Hematopoietic multipotent progenitor cell treated with erythropoietin and hydrocortisone succinate and interleukin-3 and kit ligand, for 17 days (in vitro differentiated cells): ENCODE measurements around the gene OPN4.

Source experiments
- DNase-seq: peaks from one replicate; pipeline ENCODE4 v3.0.0-alpha.2; 2015; ENCODE audit warnings: low spot score

The OPN4 gene

DNA sequence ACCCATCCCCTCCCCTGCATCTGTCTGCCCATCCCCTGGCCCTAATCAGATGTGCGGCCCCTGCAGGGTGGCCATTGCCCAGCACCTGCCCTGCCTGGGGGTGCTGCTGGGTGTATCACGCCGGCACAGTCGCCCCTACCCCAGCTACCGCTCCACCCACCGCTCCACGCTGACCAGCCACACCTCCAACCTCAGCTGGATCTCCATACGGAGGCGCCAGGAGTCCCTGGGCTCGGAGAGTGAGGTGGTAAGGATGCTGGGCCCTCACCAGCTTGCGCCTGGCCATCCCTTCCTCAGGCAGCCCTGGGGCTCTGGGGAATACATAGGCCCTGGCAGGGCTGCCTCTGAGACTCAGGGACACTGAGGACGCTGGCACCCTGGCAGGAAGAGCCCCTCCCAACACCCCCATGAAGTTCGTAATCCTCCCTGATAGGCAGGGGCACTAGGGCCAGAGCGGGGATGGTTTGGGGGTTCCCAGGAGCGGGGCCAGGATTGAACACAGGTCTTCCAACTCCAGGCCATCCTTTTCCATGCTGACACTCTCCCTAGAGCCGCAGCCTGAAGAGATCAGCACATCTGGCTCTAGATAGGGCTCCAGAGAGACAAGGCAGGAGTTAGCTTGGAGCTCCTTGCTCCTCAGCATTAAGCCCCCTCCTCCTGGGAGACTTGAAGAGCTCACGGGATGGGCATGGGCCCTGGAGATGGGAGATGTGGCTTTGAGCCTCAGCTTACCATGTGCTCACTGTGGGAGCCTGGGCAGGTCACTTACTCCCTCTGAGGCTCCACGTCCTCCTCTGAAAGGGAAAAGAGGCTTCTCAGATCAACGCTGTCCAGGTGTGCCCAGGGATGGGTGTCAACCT lies 8.1 kb downstream of the OPN4 start:
- DNase-seq, result no peak

DNA sequence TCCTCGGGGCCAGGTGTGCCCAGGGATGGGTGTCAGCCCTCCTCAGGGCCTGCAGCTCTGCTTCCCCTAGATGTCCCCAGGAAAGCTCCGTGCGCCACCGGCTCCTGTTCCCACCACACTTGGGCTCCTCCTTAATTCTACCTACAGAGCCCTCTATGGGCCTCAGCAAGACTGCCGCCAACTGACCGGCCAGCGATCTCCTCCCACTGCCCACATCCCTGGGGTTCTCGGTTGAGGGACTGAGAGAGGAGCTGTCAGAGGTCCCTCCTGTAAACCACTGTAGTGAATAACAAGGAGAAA lies 8.6 kb downstream of the OPN4 start:
- no peak for DNase-seq

DNA sequence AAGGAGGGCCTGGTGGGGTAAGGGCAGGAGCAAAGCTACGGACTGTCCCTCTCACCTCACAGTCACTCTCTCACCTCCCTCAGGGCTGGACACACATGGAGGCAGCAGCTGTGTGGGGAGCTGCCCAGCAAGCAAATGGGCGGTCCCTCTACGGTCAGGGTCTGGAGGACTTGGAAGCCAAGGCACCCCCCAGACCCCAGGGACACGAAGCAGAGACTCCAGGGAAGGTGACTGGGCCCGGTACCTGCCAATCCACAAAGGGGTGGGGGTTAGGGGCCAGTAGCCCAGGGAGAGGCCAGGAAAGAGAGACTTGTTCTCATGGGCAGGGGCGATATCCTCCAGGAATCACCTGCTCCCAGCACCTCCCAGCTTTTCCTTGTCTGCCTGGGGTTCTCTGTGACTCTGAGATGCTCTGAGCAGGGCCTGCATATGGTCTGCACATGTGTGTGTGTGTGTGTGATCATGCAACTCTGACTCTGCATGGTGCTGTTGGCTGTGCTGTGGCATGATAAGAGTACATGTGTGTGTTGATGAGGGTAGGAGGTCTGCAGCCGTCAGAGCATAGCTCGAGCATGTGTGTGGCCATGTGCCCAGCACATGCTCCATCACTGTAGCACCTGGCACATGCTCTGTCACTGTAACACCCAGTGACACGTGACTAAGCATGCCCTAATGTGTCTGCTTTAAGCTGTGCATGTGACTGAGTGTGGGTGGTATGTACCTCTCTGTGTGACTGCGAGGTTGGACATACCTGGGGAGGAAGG lies 9.4 kb downstream of the OPN4 start:
- no peak for DNase-seq

DNA sequence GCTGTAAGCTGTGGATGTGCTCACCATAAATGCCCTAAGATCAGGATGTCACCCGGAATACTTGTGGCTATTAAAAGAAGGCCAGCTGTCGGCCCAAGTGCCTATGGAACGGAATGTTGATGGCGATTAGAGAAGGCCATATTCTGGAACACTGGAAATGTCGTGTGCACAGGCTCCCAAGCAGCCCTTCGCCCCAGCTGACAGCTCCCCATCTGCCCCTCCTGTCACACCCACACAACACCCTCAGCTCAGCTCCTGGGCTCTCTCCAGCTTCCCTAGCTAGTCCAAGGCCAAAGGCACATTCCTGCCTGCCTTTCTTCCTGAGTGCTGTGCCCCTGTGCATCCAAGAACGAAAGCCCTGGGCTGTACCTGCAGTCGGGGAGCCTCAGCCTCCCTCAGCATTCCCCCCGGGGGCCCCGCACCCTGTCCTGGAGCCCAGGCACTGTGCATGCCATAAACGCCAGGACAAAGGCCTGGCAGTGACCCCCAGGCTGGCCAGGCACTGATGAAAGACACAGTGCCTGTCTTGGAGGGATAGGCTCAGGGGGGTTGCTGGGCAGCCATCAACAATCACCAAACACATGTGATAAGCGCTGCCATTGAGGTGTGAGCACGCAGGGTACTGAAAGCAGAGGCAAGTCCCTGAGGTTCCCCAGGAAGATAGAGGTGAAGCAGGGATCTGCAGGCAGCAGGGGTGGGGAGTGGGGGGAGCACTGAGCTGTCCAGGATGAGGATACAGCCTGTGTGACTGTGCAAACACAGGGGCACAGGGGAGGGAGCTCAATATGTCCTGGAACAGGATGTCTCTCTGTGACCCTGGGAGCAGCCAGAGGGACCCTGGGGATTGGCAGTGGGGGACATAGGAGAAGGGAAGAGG lies 10.2 kb downstream of the OPN4 start:
- no peak for DNase-seq

DNA sequence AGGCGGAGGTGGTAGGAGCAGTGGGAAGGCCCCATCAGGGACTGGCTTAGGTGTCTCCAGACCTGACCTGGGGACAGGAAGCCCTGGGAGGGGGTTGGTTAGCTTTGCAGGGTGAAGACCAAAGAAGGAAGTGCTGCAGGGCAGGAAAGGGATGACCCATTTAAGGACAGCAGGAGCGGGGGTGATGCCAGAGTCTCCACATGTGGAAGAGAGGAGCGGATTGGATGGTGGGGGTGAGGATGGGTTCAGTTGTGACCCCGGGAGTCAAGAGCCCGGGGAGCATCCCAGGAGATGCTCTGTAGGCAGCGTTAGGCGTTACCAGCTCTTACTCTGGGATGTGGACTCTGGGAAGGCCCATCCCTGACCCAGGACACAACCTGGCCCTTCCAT lies 10.9 kb downstream of the OPN4 start:
- DNase-seq, result no peak

DNA sequence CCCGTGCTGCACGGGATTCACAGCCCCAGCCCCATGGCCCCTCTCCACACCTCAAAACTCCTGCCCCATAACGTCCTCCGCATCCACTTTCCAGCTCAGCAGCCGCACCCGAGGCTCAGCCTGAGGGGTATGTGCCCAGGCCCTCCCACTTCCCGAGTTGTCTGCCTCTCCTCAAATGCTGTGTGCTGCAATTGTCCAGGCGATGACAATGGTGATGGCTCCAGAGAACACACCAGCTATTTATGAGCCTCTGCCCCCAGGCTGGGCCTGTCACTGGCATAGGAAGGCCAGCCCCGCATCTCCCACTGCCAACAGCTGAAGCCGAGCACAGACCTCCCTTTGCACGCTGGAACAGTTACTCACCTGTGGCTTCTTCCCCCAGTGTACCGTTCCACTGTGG lies 11.5 kb downstream of the OPN4 start:
- DNase-seq, result no peak

DNA sequence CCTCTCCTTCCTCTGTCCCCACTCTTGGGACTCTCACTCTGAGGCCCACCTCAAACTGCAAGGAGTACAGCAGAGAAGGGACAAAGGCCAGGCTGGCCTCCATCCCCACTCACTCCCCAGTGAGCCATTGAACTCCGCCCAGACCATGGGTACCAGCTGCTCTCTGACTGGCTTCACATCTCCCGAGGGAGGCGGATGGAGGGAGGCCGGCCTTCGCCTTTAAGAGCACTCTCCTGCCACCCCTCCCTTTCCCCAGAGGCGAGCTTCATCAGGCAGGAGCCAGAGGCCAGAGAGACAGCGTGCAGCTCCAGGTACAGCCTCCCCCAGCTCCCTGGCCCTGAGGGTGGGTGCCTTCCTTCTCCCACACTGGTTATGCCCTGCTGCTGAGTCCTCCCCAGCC lies 12.2 kb downstream of the OPN4 start:
- no peak for DNase-seq

DNA sequence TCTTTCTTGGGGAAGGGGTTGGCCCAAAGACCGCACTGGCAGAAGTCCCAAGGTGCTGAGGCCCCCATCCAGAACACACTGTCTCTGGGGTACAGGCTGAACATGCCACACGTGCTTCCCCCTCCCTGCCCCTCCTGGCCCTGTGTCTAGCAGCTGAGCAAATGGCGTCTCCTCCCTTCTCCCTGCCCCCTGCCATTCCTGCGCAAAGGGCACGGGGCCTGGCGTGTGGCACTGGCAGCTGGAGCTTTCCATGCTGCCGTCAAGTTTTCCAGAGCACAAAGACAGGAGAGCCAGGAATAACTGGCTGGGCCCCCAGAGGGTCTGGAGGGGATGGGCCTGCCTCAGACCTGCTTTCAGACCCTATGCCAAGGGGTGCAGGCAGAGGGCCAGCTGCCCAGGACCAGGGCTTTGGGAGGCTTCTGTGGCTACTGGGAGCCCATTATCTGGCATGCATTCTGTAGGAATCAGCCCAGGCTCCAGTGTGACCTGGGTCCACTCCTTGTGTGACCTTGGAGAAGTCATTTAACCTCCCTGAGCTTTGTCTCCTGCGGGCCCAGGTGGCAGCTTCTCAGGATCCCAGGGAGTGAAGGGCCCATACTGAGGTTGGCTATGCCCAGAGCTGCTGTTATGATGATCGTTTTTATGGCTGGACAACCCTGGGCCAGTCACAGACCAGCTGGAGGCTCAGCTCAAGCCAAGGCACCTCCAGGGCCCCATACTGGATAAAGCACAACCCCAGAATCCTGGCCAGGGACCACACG lies 13.3 kb downstream of the OPN4 start:
- DNase-seq, result no peak

DNA sequence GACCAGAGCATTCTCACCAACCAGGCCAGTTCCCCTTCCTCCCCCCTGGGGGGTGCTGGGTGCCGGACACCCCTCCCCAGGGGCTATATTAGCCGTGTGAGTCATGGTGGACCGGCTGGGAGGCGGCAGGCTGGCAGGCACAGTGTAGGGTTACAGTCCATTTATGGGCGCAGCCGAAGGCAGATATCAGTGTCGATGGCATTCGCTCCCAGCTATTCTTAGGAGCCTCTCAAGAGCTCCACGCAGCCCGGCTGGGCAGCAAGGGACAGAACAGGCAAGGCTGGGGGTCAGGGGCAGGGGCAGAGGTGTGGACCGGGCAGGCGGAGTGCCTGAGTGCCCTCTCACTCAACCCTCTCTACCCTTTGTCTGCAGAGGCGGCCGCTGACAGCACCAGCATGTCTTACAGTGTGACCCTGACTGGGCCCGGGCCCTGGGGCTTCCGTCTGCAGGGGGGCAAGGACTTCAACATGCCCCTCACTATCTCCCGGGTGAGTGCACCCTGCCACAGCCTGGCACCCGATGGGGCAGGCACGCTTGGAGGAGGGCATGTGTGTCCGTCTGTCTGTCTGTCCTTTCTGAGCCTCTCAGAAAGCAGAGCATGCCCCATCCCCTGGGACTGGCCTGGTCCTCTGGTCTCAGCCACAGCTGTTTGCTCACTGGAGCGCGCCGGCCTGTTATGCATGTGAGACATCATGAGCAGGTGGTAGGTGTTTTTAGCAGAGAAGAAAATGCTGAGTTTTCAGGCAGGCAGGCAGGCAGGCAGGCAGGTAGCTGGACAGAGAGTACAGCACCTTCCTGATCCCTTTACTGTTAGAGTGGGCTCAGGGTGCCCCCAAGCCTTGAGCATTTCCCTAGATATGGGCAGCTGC lies 14.2 kb downstream of the OPN4 start, which contains the start of gene LDB3:
LDB3 (plus strand) TSS at position 215 of the 869 bp plus-strand sequence; CDS start at position 396, 181 bp downstream.
- no peak for DNase-seq

DNA sequence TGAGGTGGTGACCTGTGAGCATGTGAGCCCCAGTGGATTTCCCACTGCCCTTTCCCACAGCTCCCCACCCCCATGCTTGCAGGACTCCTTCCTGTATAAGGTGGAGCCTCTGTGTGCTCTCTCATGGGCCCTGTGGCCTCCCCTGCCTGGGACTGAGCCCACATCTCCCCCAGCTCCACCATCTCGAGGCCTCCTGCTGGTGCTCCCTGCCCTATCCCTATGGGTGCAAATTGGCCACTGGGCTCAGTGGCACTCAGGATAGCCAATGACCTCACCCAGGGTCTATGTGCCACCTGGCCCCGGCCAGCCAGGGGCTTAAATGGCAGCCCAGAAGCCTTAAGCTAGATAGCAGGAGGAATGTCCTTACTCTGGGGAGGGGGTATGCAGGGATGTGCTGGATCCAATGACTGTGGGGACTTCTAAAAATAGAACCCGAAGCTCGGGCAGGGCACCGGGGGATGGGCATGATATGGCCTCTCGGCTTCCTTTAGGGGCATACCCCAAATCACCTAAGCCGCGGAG lies 16.0 kb downstream of the OPN4 start:
- DNase-seq, result no peak

DNA sequence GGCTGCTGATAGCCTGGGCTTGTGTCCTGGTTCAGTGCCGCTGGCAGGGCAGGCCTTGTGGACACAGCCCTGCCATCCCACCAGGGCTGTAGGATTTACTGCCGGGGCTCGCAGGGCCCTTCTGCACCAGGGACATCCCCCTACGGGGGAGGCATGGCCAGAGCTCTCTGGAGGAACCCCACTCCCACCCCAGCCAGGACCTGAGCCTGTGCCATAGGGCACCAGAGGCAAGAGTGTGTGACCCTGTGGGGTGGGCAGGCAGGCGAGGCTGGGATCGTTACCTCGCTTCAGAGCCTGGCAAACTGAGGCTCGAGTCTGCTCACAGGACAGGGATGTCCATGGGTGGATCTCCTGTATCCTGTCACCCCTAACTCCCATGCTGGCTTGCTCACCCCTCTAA lies 16.5 kb downstream of the OPN4 start:
- DNase-seq, result no peak

DNA sequence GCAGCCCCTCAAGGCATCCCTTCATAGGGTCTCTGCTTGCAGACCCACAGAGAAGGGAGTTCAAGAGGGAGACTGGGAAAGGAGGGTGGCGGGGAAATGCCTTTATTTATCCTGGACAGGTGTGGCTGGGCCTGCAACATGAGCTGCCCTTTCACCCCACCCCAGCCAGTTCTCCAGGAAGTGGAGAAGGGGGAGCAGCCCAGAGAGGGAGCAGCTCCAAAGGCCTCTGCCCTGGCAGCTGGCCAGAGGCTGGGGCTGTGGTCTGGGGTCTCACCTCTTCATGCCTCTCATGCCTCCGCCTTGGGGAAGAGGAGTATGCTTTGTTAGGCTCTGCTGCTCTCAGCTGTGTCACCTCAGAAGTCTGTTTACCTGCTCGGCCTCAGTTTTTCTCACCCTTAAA lies 17.1 kb downstream of the OPN4 start:
- DNase-seq, result no peak

DNA sequence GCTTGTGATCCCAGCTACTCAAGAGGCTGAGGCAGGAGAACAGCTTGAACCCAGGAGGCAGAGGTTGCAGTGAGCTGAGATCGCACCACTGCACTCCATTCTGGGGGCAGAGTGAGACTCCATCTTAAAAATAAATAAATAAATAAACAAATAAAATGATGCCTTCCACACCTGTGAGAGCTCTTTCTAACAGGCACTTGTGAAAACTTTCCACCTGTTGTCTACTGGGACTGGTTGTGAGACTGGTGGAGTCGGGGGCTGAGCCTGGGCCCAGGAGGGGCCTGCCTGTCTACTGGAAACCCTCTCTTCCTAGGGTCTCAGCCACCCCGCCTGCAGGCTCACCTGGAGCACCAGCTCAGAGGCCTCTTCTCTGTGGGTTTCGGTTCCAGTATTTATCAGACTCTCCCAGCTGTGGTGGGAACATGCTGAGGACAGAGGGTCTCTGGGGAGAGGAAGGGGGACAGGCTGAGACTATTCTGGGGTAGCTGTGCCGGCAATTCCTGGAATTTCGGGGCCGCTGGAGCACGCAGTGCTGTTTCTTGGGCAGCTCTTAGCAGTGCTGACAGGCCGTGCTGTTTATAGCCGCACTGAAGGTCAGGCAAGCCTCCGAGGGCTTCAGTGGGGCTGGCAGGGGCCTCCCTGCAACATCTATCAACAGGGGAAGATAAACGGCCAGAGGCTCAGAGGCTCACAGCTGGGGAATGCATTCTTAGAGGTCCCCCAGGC lies 17.8 kb downstream of the OPN4 start:
- no peak for DNase-seq

DNA sequence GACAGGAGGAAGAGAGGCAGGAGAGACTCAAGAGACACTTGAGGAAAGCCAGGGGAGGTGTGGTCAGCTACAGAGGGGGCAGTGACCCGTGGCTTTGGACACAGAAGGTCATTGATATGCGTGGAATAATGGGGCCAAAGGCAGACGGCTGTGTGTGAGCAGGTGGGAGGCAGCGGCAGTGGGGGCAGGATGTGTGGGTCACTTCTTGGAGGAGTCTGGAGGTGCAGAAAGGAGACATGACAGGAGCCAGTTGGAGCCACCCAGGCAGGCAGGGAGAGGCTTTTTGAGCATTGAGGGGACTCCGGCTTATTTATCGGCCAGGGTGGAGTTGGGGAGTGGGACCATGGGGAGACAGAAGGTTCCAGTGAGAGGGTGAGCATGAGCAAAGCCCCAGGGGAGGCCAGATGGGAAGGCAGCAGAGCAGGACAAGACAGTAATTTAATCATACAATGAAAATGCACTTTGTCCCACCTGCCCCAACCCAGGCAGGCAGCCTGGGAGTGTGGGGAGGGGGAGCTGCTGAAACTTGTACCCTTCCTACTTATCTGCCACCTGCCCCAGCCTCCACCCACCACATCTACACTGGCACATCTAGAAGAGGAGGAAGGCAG lies 19.0 kb downstream of the OPN4 start:
- DNase-seq, result no peak

DNA sequence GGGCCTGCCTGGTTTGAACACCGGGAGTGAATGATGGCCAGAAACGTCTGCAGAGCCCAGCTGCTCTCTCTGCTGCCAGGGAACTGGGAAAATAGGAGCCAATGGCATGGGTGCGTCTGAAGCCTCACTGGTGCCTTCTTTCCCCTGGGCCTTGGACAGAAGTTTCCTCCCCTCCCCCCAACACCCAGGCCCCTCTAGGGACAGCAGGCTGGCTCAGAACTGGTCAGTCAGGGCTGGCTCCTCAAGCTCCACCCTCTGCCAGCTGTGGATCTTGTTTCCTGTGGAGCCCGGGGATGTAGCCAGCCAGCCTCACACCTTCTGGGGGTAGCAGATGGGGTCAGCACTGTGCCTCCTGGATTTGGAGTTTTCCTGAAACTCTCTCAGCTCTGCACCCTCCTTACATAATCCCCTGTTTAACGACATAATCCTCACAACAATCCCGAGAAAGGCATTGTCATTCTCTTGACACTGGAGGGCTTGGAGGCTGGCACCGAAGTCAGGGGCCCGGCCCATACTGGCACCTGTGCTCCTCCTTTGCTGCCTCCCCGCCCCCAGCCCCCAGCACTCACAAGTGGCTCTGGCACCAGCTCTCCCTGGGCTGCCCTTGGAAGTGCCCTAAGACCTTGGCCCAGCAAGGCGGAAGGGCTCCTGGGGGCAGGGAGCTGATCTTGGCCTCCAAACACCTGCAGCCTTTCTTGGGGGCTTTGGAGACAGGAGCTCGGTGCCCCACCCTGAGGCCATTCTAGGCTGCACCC lies 19.7 kb downstream of the OPN4 start:
- DNase-seq, result no peak

DNA sequence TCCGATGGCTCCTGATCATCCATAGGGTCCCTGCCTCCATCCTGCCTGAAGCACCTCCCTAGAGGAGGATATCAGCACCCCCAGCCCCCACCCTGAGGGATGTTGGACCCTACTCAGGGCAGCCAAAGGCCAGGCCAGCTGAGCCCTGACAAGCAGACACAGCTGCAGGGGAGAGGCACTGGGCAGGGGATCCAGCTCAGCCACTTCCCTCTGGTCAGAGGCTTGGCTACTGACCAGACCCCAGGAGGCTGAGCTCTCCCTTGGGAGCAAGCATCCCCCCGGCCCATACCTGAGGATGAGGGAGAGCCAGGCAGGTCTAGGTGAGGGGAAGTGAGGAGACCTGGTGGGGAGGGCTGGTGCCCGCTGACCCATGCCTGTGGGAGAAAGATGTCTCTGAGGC lies 20.6 kb downstream of the OPN4 start:
- DNase-seq, result no peak

DNA sequence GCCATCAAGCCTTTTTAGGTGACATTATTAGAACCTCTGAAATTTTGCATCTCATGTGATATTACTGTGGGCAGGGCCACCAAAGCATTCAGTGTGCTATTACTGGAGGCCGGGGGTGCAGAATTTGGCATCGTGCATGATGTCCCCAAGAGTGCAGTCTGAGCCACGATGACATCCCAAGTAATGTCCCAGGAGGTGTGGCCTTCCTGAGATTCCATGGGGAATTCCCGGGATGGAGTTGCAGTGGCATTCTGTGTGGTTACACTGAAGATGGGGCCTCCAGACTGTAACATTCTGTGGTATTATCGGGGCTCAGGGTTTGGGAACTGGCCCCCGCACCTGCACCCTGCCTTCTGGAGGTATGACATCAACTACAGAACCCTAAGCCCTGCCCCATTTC lies 23.0 kb downstream of the OPN4 start:
- DNase-seq, result no peak

DNA sequence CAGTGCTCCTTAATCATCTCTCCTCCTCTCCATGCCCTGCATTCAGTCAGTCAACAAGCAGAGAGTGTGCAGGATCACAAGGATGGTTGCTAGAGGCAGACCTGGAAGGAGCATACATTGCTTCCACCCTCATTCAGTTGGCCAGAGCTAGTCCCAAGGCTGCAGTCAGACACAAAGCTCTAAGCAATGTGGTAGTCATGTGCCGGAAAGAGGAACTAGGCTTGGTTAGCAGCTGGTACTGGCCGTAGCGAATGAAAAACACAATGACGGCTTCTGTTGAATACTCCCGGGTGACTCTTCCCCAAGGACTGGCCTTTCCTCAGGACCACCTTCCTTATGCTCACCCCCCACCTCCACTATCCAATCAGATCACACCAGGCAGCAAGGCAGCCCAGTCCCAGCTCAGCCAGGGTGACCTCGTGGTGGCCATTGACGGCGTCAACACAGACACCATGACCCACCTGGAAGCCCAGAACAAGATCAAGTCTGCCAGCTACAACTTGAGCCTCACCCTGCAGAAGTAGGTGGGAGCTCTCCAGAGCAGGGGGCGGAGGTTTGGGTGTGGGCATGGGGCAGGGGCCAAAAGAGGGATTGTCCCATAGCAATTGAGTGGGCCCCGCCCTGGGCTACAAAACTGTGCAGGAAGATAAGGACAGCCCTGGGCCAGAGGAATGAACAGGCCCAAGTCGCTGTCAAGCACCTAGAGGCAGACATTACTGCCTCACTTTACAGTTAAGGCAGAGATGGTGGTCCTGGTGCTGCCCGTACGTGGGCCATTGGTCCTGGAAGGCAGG lies 24.8 kb downstream of the OPN4 start:
- DNase-seq, result peak; percentile 81
